Neural cell (in vitro differentiated cells): ENCODE results near the gene FCGR2B. TPM values are rescaled to one million over a fixed set of nuclear protein-coding genes. Genes with fewer than 3 reads are reported as not detected.

Experiments
- H2AFZ ChIP-seq: fragments of 200-600, 300-800 bp; sonication (generic), shearing (Covaris generic); 2 replicates; pipeline ENCODE4 v1.6.0; 2014; ENCODE audit warnings: low read depth, mild to moderate bottlenecking, antibody characterized with exemption, low read length, moderate library complexity
- H3F3A ChIP-seq: fragments of 200-600 bp; shearing (Covaris generic); 2 replicates; pipeline ENCODE4 v1.6.1; 2016; ENCODE audit warnings: mild to moderate bottlenecking, moderate library complexity, mixed read lengths, antibody characterized with exemption, low read length; ENCODE audit not compliant: insufficient read depth, poor library complexity, severe bottlenecking
- H3K27ac ChIP-seq: fragments of 200-600, 300-800 bp; sonication (generic), shearing (Covaris generic); 2 replicates; pipeline ENCODE4 v1.5.1; 2014; ENCODE audit warnings: mild to moderate bottlenecking, low read length, moderate library complexity
- H3K27me3 ChIP-seq: fragments of 300-800, 200-600 bp; sonication (generic), shearing (Covaris generic); 2 replicates; pipeline ENCODE4 v1.6.0; 2014; ENCODE audit warnings: mild to moderate bottlenecking, low read depth, low read length, moderate library complexity; ENCODE audit not compliant: insufficient read depth
- H3K36me3 ChIP-seq: fragments of 300-800, 200-600 bp; sonication (generic), shearing (Covaris generic); 2 replicates; pipeline ENCODE4 v1.5.1; 2014; ENCODE audit warnings: mild to moderate bottlenecking, antibody characterized with exemption, low read length, moderate library complexity; ENCODE audit not compliant: insufficient read depth
- H3K4me2 ChIP-seq: fragments of 300-800, 200-600 bp; sonication (generic), shearing (Covaris generic); 2 replicates; pipeline ENCODE4 v1.6.0; 2014; ENCODE audit warnings: mild to moderate bottlenecking, low read length
- H3K4me3 ChIP-seq: fragments of 300-800, 200-600 bp; sonication (generic), shearing (Covaris generic); 2 replicates; pipeline ENCODE4 v1.5.1; 2014; ENCODE audit warnings: mild to moderate bottlenecking, low read length, moderate library complexity
- H3K79me2 ChIP-seq: fragments of 200-600 bp; shearing (Covaris generic); replicated peaks from 2 replicates; pipeline ENCODE4 v1.6.0; 2014; ENCODE audit warnings: mild to moderate bottlenecking, low read length, moderate library complexity; ENCODE audit not compliant: insufficient read depth
- H3K9ac ChIP-seq: fragments of 300-800, 200-600 bp; sonication (generic), shearing (Covaris generic); 2 replicates; pipeline ENCODE4 v1.6.1; 2016; ENCODE audit warnings: mild to moderate bottlenecking, low read length, mixed read lengths
- H3K9me2 ChIP-seq: fragments of 200-600 bp; shearing (Covaris generic); 2 replicates; pipeline ENCODE4 v1.6.1; 2016; ENCODE audit warnings: mild to moderate bottlenecking, low read length, mixed read lengths; ENCODE audit not compliant: insufficient read depth
- H3K9me3 ChIP-seq: fragments of 200-600, 300-800 bp; sonication (generic), shearing (Covaris generic); 2 replicates; pipeline ENCODE4 v1.6.1; 2016; ENCODE audit warnings: mild to moderate bottlenecking, mixed run types, low read length, moderate library complexity, mixed read lengths
- H4K20me1 ChIP-seq: fragments of 200-600 bp; shearing (Covaris generic); 2 replicates; pipeline ENCODE4 v1.6.1; 2016; ENCODE audit warnings: mild to moderate bottlenecking, mixed run types; ENCODE audit not compliant: insufficient read depth
- EP300 ChIP-seq: fragments of 450-650 bp; conservative IDR thresholded peaks from 2 replicates; pipeline ENCODE4 v1.6.1; 2014; ENCODE audit warnings: antibody characterized with exemption, mild to moderate bottlenecking, moderate library complexity; ENCODE audit not compliant: poor library complexity, severe bottlenecking
- EZH2 ChIP-seq: fragments of 200-600, 300-800 bp; shearing (Covaris generic), sonication (generic); IDR thresholded peaks from 2 replicates; pipeline ENCODE4 v1.6.1; 2014; ENCODE audit warnings: antibody characterized with exemption, low read length, borderline replicate concordance, mild to moderate bottlenecking; ENCODE audit not compliant: insufficient read depth, poor library complexity, severe bottlenecking
- MXI1 ChIP-seq: fragments of 450-650 bp; conservative IDR thresholded peaks from 2 replicates; pipeline ENCODE4 v1.6.1; 2014; ENCODE audit warnings: antibody characterized with exemption, mild to moderate bottlenecking; ENCODE audit not compliant: poor library complexity, severe bottlenecking
- POLR2AphosphoS5 ChIP-seq: IDR thresholded peaks from 2 replicates; pipeline ENCODE4 v1.6.1; 2012
- RAD21 ChIP-seq: fragments of 450-650 bp; conservative IDR thresholded peaks from 2 replicates; pipeline ENCODE4 v1.6.1; 2014; ENCODE audit warnings: antibody characterized with exemption, mild to moderate bottlenecking, moderate library complexity
- SMC3 ChIP-seq: fragments of 450-650 bp; conservative IDR thresholded peaks from 2 replicates; pipeline ENCODE4 v1.6.1; 2014; ENCODE audit warnings: antibody characterized with exemption, mild to moderate bottlenecking, moderate library complexity; ENCODE audit not compliant: poor library complexity
- TAF1 ChIP-seq: IDR thresholded peaks from 2 replicates; pipeline ENCODE4 v1.6.1; 2012; ENCODE audit warnings: low read depth
- polyA plus RNA-seq: library from polyadenylated mRNA; depleted of rRNA; stranded (reverse); fragments of >200 nt; gene quantifications from 2 replicates; pipeline ENCODE4 v1.2.3, GENCODE V29; 2014
- TF ChIP-seq, protein P1 (sequence below): IDR thresholded peaks from 2 replicates; pipeline ENCODE4 v1.6.1; 2012; ENCODE audit warnings: borderline replicate concordance
- TF ChIP-seq, protein P2 (sequence below): fragments of 450-650 bp; IDR thresholded peaks from 2 replicates; pipeline ENCODE4 v1.5.1; 2014; ENCODE audit warnings: antibody characterized with exemption, mild to moderate bottlenecking, moderate library complexity; ENCODE audit not compliant: poor library complexity, severe bottlenecking

Gene FCGR2B
- polyA plus RNA-seq, 1 donor from 2014 or later = not detected

DNA sequence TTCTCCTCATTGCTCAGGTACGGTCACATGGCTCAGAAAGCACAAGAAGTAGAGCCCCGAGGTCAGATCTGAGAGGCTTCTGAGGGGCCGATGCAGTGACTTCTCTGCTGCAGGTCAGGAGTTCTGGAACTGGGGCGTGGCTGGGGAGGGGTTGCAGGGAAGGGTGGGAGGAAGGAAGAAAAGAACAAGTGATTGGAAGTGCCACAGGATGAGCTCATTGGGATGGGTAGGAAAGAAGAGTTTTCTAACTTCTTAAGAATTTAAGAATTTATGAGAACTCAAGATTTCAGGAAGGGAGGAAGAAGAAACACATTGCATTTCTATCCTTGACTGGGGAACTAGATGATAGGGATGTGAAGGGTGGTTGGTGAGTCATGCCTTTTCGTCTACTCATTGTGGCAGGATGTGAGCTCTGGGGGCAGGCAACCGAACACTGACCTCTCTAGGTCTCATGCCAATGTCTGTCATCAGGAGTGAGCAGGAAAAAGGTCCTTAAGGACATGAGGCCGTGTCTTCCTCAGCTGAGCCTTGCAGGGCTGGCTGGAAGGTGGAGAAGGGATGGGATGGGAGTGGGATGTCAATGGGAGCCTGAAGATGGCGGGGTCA, 58.9 kb downstream of the FCGR2B start:
- Histone ChIP-seq H4K20me1 (no peaks in the 10 kb centered on the region), H3K9me2 (no peaks in the 10 kb centered on the region), H2AFZ (no peak overlapping the region), H3K27ac (no peak overlapping the region), H3K79me2 (no peaks in the 10 kb centered on the region), H3K27me3 (peaks cover 13% of the 10 kb centered on the region), H3K9me3 (no peaks in the 10 kb centered on the region), H3K36me3 (no peaks in the 10 kb centered on the region), H3K4me3 (no peak overlapping the region), H3F3A (no peaks in the 10 kb centered on the region), H3K9ac (no peak overlapping the region), H3K4me2 (no peak overlapping the region)
- no peak for TF ChIP-seq TAF1

DNA sequence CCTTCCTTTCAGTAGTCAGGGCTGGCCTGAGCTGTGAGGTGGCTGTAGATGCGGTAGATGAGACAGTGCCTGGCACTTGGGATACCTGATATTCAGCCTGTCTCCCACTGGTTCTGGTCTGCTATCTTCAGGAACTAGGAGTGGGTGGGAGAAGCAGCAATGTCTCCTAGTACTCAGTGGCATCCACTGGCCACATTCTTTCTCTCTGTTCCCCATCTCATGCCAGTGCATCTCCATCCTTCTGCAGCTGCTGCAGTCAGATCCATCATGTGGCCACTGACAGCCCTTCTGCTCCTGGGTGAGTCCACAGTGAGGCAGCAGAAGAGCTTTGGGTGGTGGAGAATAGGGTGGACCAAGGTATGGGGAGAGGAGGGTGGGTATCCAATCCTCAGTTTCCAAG, 59.5 kb downstream of the FCGR2B start:
- no peak overlapping the region for H3K9ac ChIP-seq
- no peak overlapping the region for H3K4me2 ChIP-seq
- TF ChIP-seq EZH2 (no peak), EP300 (no peak), TAF1 (no peak), MXI1 (no peak), POLR2AphosphoS5 (no peak), SMC3 (no peak), RAD21 (no peak)
- TF ChIP-seq, protein P1, sequence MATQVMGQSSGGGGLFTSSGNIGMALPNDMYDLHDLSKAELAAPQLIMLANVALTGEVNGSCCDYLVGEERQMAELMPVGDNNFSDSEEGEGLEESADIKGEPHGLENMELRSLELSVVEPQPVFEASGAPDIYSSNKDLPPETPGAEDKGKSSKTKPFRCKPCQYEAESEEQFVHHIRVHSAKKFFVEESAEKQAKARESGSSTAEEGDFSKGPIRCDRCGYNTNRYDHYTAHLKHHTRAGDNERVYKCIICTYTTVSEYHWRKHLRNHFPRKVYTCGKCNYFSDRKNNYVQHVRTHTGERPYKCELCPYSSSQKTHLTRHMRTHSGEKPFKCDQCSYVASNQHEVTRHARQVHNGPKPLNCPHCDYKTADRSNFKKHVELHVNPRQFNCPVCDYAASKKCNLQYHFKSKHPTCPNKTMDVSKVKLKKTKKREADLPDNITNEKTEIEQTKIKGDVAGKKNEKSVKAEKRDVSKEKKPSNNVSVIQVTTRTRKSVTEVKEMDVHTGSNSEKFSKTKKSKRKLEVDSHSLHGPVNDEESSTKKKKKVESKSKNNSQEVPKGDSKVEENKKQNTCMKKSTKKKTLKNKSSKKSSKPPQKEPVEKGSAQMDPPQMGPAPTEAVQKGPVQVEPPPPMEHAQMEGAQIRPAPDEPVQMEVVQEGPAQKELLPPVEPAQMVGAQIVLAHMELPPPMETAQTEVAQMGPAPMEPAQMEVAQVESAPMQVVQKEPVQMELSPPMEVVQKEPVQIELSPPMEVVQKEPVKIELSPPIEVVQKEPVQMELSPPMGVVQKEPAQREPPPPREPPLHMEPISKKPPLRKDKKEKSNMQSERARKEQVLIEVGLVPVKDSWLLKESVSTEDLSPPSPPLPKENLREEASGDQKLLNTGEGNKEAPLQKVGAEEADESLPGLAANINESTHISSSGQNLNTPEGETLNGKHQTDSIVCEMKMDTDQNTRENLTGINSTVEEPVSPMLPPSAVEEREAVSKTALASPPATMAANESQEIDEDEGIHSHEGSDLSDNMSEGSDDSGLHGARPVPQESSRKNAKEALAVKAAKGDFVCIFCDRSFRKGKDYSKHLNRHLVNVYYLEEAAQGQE = no peak
- TF ChIP-seq, protein P2, sequence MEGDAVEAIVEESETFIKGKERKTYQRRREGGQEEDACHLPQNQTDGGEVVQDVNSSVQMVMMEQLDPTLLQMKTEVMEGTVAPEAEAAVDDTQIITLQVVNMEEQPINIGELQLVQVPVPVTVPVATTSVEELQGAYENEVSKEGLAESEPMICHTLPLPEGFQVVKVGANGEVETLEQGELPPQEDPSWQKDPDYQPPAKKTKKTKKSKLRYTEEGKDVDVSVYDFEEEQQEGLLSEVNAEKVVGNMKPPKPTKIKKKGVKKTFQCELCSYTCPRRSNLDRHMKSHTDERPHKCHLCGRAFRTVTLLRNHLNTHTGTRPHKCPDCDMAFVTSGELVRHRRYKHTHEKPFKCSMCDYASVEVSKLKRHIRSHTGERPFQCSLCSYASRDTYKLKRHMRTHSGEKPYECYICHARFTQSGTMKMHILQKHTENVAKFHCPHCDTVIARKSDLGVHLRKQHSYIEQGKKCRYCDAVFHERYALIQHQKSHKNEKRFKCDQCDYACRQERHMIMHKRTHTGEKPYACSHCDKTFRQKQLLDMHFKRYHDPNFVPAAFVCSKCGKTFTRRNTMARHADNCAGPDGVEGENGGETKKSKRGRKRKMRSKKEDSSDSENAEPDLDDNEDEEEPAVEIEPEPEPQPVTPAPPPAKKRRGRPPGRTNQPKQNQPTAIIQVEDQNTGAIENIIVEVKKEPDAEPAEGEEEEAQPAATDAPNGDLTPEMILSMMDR = no peak
- no peak overlapping the region for H3K27ac ChIP-seq
- H3F3A ChIP-seq = no peaks in the 10 kb centered on the region
- H3K79me2 ChIP-seq = no peaks in the 10 kb centered on the region
- no peaks in the 10 kb centered on the region for H3K36me3 ChIP-seq
- no peak overlapping the region for H2AFZ ChIP-seq
- no peaks in the 10 kb centered on the region for H4K20me1 ChIP-seq
- H3K9me2 ChIP-seq = no peaks in the 10 kb centered on the region
- no peak overlapping the region for H3K4me3 ChIP-seq
- no peaks in the 10 kb centered on the region for H3K9me3 ChIP-seq
- H3K27me3 ChIP-seq = peaks cover 13% of the 10 kb centered on the region
